ENCODE data around the gene CEP192.

GRCh38 chr18:13139885-13140450 is 148.8 kb downstream of the CEP192 start:
- TF ChIP-seq CTCF (IDR thresholded peaks at IDR 0.05) = no peak
- TF ChIP-seq POLR2A (IDR thresholded peaks at IDR 0.05) = no peak

All from uterus (tissue), 2 donors.